H9 (cell line): ENCODE data around the gene HEXD. TPM values are rescaled to one million over a fixed set of nuclear protein-coding genes. Genes with fewer than 3 reads are reported as not detected.
"Not testable (repeated sequence)": the region's sequence is repeated elsewhere in the genome, so short reads cannot be mapped to it uniquely, and the experiment has no call there.

Source experiments
- DNase-seq: peaks from one replicate; pipeline ENCODE4 v3.0.0-alpha.2; 2017
- H2AFZ ChIP-seq: one replicate; pipeline ENCODE4 v1.6.1; 2013; ENCODE audit warnings: mild to moderate bottlenecking, low read length, control low read depth, moderate library complexity
- H2AK5ac ChIP-seq: 2 replicates; pipeline ENCODE4 v1.6.1; 2013; ENCODE audit warnings: low read length, control low read depth, mixed read lengths; ENCODE audit not compliant: insufficient read length
- H2BK120ac ChIP-seq: one replicate; pipeline ENCODE4 v1.6.1; 2013; ENCODE audit warnings: low read depth, mild to moderate bottlenecking, low read length, control low read depth, inconsistent platforms; ENCODE audit not compliant: poor library complexity, severe bottlenecking
- H2BK12ac ChIP-seq: 2 replicates; pipeline ENCODE4 v1.6.1; 2013; ENCODE audit warnings: low read length, control low read depth, mixed read lengths, low read depth; ENCODE audit not compliant: insufficient read length
- H2BK15ac ChIP-seq: 2 replicates; pipeline ENCODE4 v1.6.1; 2013; ENCODE audit warnings: low read depth, low read length, control low read depth
- H2BK20ac ChIP-seq: one replicate; pipeline ENCODE4 v1.6.1; 2013; ENCODE audit warnings: low read depth, mild to moderate bottlenecking, low read length, control low read depth, inconsistent platforms; ENCODE audit not compliant: poor library complexity, severe bottlenecking
- H2BK5ac ChIP-seq: 2 replicates; pipeline ENCODE4 v1.6.1; 2013; ENCODE audit warnings: low read length, control low read depth, mixed read lengths; ENCODE audit not compliant: insufficient read length
- H3K14ac ChIP-seq: 2 replicates; pipeline ENCODE4 v1.6.1; 2013; ENCODE audit warnings: low read length, control low read depth; ENCODE audit not compliant: insufficient read depth
- H3K18ac ChIP-seq: 2 replicates; pipeline ENCODE4 v1.6.1; 2013; ENCODE audit warnings: low read depth, mild to moderate bottlenecking, mixed read lengths, low read length, control low read depth; ENCODE audit not compliant: insufficient read length
- H3K23ac ChIP-seq: 2 replicates; pipeline ENCODE4 v1.6.1; 2013; ENCODE audit warnings: low read length, control low read depth, mixed read lengths, low read depth; ENCODE audit not compliant: insufficient read length
- H3K23me2 ChIP-seq: 2 replicates; pipeline ENCODE4 v1.6.1; 2013; ENCODE audit warnings: low read depth, mild to moderate bottlenecking, mixed read lengths, low read length, control low read depth; ENCODE audit not compliant: insufficient read length, poor library complexity, severe bottlenecking
- H3K27ac ChIP-seq: 2 replicates; pipeline ENCODE4 v1.5.1; 2013; ENCODE audit warnings: low read length, control low read depth, mixed read lengths, low read depth; ENCODE audit not compliant: insufficient read length
- H3K27me3 ChIP-seq: 2 replicates; pipeline ENCODE4 v1.6.1; 2013; ENCODE audit warnings: low read length, control low read depth, inconsistent platforms; ENCODE audit not compliant: insufficient read depth
- H3K4ac ChIP-seq: 2 replicates; pipeline ENCODE4 v1.6.1; 2013; ENCODE audit warnings: low read depth, mild to moderate bottlenecking, control low read depth, inconsistent platforms, low read length, moderate library complexity
- H3K4me1 ChIP-seq: 2 replicates; pipeline ENCODE4 v1.6.1; 2013; ENCODE audit warnings: low read length, control low read depth, inconsistent platforms; ENCODE audit not compliant: insufficient read depth
- H3K4me2 ChIP-seq: 2 replicates; pipeline ENCODE4 v1.6.1; 2013; ENCODE audit warnings: low read length, control low read depth, mixed read lengths; ENCODE audit not compliant: insufficient read length, insufficient read depth
- H3K56ac ChIP-seq: 2 replicates; pipeline ENCODE4 v1.6.1; 2013; ENCODE audit warnings: low read depth, mild to moderate bottlenecking, mixed read lengths, low read length, control low read depth; ENCODE audit not compliant: insufficient read length
- H3K79me1 ChIP-seq: 2 replicates; pipeline ENCODE4 v1.6.1; 2013; ENCODE audit warnings: low read depth, mild to moderate bottlenecking, moderate library complexity, low read length, control low read depth, inconsistent platforms; ENCODE audit not compliant: insufficient read depth, poor library complexity, severe bottlenecking
- H3K79me2 ChIP-seq: 2 replicates; pipeline ENCODE4 v1.6.1; 2013; ENCODE audit warnings: low read length, control low read depth, inconsistent platforms; ENCODE audit not compliant: insufficient read depth
- H3K9ac ChIP-seq: 2 replicates; pipeline ENCODE4 v1.6.1; 2013; ENCODE audit warnings: low read length, control low read depth, mixed read lengths; ENCODE audit not compliant: insufficient read length; ENCODE audit errors: extremely low read depth
- H3K9me3 ChIP-seq: one replicate; pipeline ENCODE4 v1.6.1; 2013; ENCODE audit warnings: low read depth, low read length, inconsistent platforms; ENCODE audit not compliant: control insufficient read depth
- H3T11ph ChIP-seq: one replicate; pipeline ENCODE4 v1.6.1; 2013; ENCODE audit warnings: mild to moderate bottlenecking, low read length, control low read depth, inconsistent platforms
- H4K20me1 ChIP-seq: one replicate; pipeline ENCODE4 v1.6.1; 2013; ENCODE audit not compliant: control insufficient read depth, insufficient read length, insufficient read depth
- H4K5ac ChIP-seq: 2 replicates; pipeline ENCODE4 v1.6.1; 2013; ENCODE audit warnings: low read depth, mild to moderate bottlenecking, mixed read lengths, low read length, control low read depth; ENCODE audit not compliant: insufficient read length
- H4K8ac ChIP-seq: replicated peaks from 2 replicates; pipeline ENCODE4 v1.6.1; 2013; ENCODE audit warnings: low read length, control low read depth, mixed read lengths, low read depth; ENCODE audit not compliant: insufficient read length
- H4K91ac ChIP-seq: 2 replicates; pipeline ENCODE4 v1.6.1; 2013; ENCODE audit warnings: low read depth, mild to moderate bottlenecking, moderate library complexity, mixed read lengths, low read length, control low read depth; ENCODE audit not compliant: insufficient read length
- H3K27ac Mint-ChIP-seq, 3 experiments: 2 replicates in 2 of 3; 3 replicates in 1 of 3; pipeline ENCODE4 v1.8.0; 2020 to 2021; ENCODE audit warnings: mixed read lengths in 3 of 3, mild to moderate bottlenecking in 1 of 3, moderate library complexity in 1 of 3
- H3K27me3 Mint-ChIP-seq: 2 replicates; pipeline ENCODE4 v1.8.0; 2021; ENCODE audit warnings: low read depth, mild to moderate bottlenecking, moderate library complexity, mixed read lengths
- H3K36me3 Mint-ChIP-seq, 3 experiments: 2 replicates in 2 of 3; 3 replicates in 1 of 3; pipeline ENCODE4 v1.8.0; 2020 to 2021; ENCODE audit warnings: low read depth in 3 of 3, mixed read lengths in 3 of 3; ENCODE audit not compliant: insufficient read depth in 1 of 3
- H3K4me1 Mint-ChIP-seq, 2 experiments: 2 replicates each; pipeline ENCODE4 v1.8.0; 2020; ENCODE audit warnings: mixed read lengths in 2 of 2
- H3K4me3 Mint-ChIP-seq, 2 experiments: 2 replicates in 1 of 2; 3 replicates in 1 of 2; pipeline ENCODE4 v1.8.0; 2020 to 2021; ENCODE audit warnings: mild to moderate bottlenecking in 2 of 2, mixed read lengths in 2 of 2, moderate library complexity in 1 of 2
- H3K9me3 Mint-ChIP-seq, 2 experiments: 2 replicates in 1 of 2; 3 replicates in 1 of 2; pipeline ENCODE4 v1.8.0; 2020; ENCODE audit warnings: mild to moderate bottlenecking in 2 of 2, mixed read lengths in 2 of 2, moderate library complexity in 1 of 2
- WGBS: extraction: QIAGEN DNeasy Blood & Tissue Kit; methylation state at CpG from one replicate; pipeline ENCODE4 v1.1.7; 2013; ENCODE audit warnings: missing lambda C conversion rate, low lambda C conversion rate, mixed read lengths; ENCODE audit not compliant: insufficient read length; ENCODE audit errors: extremely low coverage; 5-methylcytosine and 5-hydroxymethylcytosine counted together
- total RNA-seq: library from RNA; stranded (reverse); gene quantifications from 2 replicates; pipeline ENCODE4 v1.2.1, GENCODE V29; 2021
- TF ChIP-seq, protein P1 (sequence below): fragments of 200-600 bp; sonication (generic); conservative IDR thresholded peaks from 3 replicates; pipeline ENCODE4 v1.8.0; 2021; ENCODE audit warnings: antibody characterized with exemption, mild to moderate bottlenecking

The HEXD gene
- total RNA-seq, 1 experiment from 2014 or later, result 23.2 TPM

- Mint-ChIP-seq H3K36me3 (peaks cover 7 to 24% (median 21%) of the 10 kb centered on the region in 3 experiments), H3K9me3 (peaks cover 24 to 40% of the 10 kb centered on the region in 2 experiments), H3K27me3 (peaks cover 16% of the 10 kb centered on the region), H3K4me3 (no peak overlapping the region; a peak in 1 of 5 replicates), H3K27ac (no peak overlapping the region), H3K4me1 (peaks cover 6 to 15% of the 10 kb centered on the region in 2 experiments)
- Histone ChIP-seq H4K8ac (no peak overlapping the region), H2BK15ac (no peak overlapping the region), H2BK120ac (no peak overlapping the region), H3K9me3 (no peaks in the 10 kb centered on the region), H3K4me2 (no peak overlapping the region), H3K14ac (no peak overlapping the region), H3K4me1 (no peaks in the 10 kb centered on the region; the same call in 1 of the 2 replicates), H3K79me2 (no peaks in the 10 kb centered on the region), H3K18ac (no peak overlapping the region), H3K23me2 (no peaks in the 10 kb centered on the region), H2BK12ac (no peak overlapping the region), H3K9ac (no peak overlapping the region), H3K56ac (no peak overlapping the region), H4K20me1 (no peaks in the 10 kb centered on the region), H4K91ac (no peak overlapping the region), H3K79me1 (no peaks in the 10 kb centered on the region), H3K4ac (no peak overlapping the region), H2BK20ac (no peak overlapping the region), H3K27ac (no peak overlapping the region), H2AFZ (no peak overlapping the region), H3K23ac (no peak overlapping the region), H2BK5ac (no peak overlapping the region), H3K27me3 (no peaks in the 10 kb centered on the region), H2AK5ac (no peak overlapping the region), H3T11ph (no peak overlapping the region), H4K5ac (no peak overlapping the region)
- WGBS, result no CpG with 5 or more reads among the region's 3 CpGs
- DNase-seq, result no peak
- TF ChIP-seq, protein P1, sequence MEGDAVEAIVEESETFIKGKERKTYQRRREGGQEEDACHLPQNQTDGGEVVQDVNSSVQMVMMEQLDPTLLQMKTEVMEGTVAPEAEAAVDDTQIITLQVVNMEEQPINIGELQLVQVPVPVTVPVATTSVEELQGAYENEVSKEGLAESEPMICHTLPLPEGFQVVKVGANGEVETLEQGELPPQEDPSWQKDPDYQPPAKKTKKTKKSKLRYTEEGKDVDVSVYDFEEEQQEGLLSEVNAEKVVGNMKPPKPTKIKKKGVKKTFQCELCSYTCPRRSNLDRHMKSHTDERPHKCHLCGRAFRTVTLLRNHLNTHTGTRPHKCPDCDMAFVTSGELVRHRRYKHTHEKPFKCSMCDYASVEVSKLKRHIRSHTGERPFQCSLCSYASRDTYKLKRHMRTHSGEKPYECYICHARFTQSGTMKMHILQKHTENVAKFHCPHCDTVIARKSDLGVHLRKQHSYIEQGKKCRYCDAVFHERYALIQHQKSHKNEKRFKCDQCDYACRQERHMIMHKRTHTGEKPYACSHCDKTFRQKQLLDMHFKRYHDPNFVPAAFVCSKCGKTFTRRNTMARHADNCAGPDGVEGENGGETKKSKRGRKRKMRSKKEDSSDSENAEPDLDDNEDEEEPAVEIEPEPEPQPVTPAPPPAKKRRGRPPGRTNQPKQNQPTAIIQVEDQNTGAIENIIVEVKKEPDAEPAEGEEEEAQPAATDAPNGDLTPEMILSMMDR, result no peak
These were observed 34.0 kb downstream of the HEXD start for GRCh38 chr17:82452162-82452561.

- not testable (repeated sequence) for H3K56ac ChIP-seq, H3K79me2 ChIP-seq, H3K4me2 ChIP-seq, H3K4ac ChIP-seq, DNase-seq, H3K18ac ChIP-seq, H4K8ac ChIP-seq, H3T11ph ChIP-seq, H3K23ac ChIP-seq, H2BK120ac ChIP-seq, H4K5ac ChIP-seq, H2BK5ac ChIP-seq, H2BK12ac ChIP-seq, H3K23me2 ChIP-seq, H3K9me3 ChIP-seq, H4K91ac ChIP-seq, H3K27ac ChIP-seq, H3K9ac ChIP-seq, H3K14ac ChIP-seq, H2AK5ac ChIP-seq, H3K79me1 ChIP-seq, H3K27me3 ChIP-seq, H4K20me1 ChIP-seq, H3K4me3 Mint-ChIP-seq, H2BK20ac ChIP-seq, H3K27ac Mint-ChIP-seq, H2AFZ ChIP-seq, H2BK15ac ChIP-seq, H3K4me1 ChIP-seq
- Mint-ChIP-seq H3K9me3 (peaks cover 24 to 40% of the 10 kb centered on the region in 2 experiments), H3K4me1 (peaks cover 14 to 18% of the 10 kb centered on the region in 2 experiments), H3K36me3 (peaks cover 7 to 18% (median 16%) of the 10 kb centered on the region in 3 experiments), H3K27me3 (peaks cover 16% of the 10 kb centered on the region)
- no CpG with 5 or more reads among the region's 7 CpGs for WGBS
These were observed 35.0 kb downstream of the HEXD start for GRCh38 chr17:82453151-82453550.
